ENCODE measurements around the gene STK32C. TPM values are rescaled to one million over a fixed set of nuclear protein-coding genes. Genes with fewer than 3 reads are reported as not detected.

Gene STK32C
- total and polyA plus RNA-seq, 2 donors (not counting 1 experiment from before 2014, with no cell fraction given) = 9.9 to 16.8 TPM

- H3K27me3 Mint-ChIP-seq = no peaks in the 10 kb centered on the region
- POLR2A ChIA-PET = no interaction called here
Measured at GRCh38 chr10:132203256-132204077, 104.3 kb downstream of the STK32C start.

More at GRCh38 chr10:132203256-132204077, 104.3 kb downstream of the STK32C start:
- 89% methylated on average over 30 of the region's 34 CpGs for WGBS (ENCODE audit: insufficient coverage)
- TF ChIP-seq EZH2 (IDR thresholded peaks at IDR 0.05; ENCODE audit: borderline replicate concordance, insufficient read depth, low read depth, low read length, poor library complexity, severe bottlenecking) (no peak), CTCF (IDR thresholded peaks at IDR 0.05) (no peak)
- Histone ChIP-seq H3K27me3 (replicated peaks in 1 of 4; ENCODE audit: control extremely low read depth in 1 of 4, control insufficient read depth in 3 of 4, insufficient read depth in 4 of 4, low read length in 3 of 4) (no peaks in the 10 kb centered on the region), H3K4me3 (ENCODE audit: control extremely low read depth in 1 of 5, extremely low read depth in 1 of 5, insufficient read depth in 1 of 5, low read depth in 2 of 5, low read length in 4 of 5) (no peak overlapping the region), H3K79me2 (ENCODE audit: control insufficient read depth, insufficient read depth, low read length) (no peaks in the 10 kb centered on the region), H3K27ac (ENCODE audit: low read length in 2 of 2) (no peak overlapping the region), H3K4me1 (ENCODE audit: control insufficient read depth in 2 of 2, insufficient read depth in 2 of 2, low read length in 2 of 2) (no peaks in the 10 kb centered on the region), H3K36me3 (replicated peaks in 1 of 2; ENCODE audit: control extremely low read depth in 1 of 2, control insufficient read depth in 1 of 2, extremely low read depth in 1 of 2, insufficient read depth in 2 of 2, low read length in 1 of 2) (no peaks in the 10 kb centered on the region), H4K20me1 (ENCODE audit: control insufficient read depth, insufficient read depth, low read length, poor library complexity, severe bottlenecking) (no peaks in the 10 kb centered on the region), H2AFZ (ENCODE audit: insufficient read depth, low read depth, low read length, poor library complexity, severe bottlenecking) (no peak overlapping the region), H3K9ac (ENCODE audit: low read length) (no peak overlapping the region), H3K4me2 (replicated peaks; ENCODE audit: low read depth, low read length, poor library complexity, severe bottlenecking) (no peak overlapping the region), H3K9me3 (ENCODE audit: control extremely low read depth in 1 of 3, control insufficient read depth in 2 of 3, insufficient read depth in 1 of 3, low read length in 2 of 3) (no peaks in the 10 kb centered on the region)
- CTCF ChIA-PET = no interaction called here
- no peak overlapping the region for H3K4me3 Mint-ChIP-seq
- no peak for ATAC-seq (ENCODE audit: low read depth)
- intact Hi-C loops (cut with micrococcal nuclease) = no loop called here
- H3K4me1 Mint-ChIP-seq = peaks cover 1% of the 10 kb centered on the region
- no peak for DNase-seq
- H3K27ac Mint-ChIP-seq = no peak overlapping the region
- no peaks in the 10 kb centered on the region for H3K9me3 Mint-ChIP-seq (ENCODE audit: insufficient read depth)

Data from B cell (primary cell).